ENCODE measurements around the gene LIMA1. TPM values are rescaled to one million over a fixed set of nuclear protein-coding genes. Genes with fewer than 3 reads are reported as not detected.
A peak's percentile ranks its signal among the peaks of the same experiment; 100 is the strongest.

LIMA1 gene
- total and polyA plus RNA-seq, 9 of the 15 experiments (the other 6 are each of a cell fraction or from before 2014, with no cell fraction given): 20.2 to 37.8 (median 27.3) TPM

GRCh38 chr12:50222275-50222783 lies 61.0 kb downstream of the LIMA1 start (continued):
- TF ChIP-seq ZBTB7A (IDR thresholded peaks at IDR 0.05; ENCODE audit: borderline replicate concordance, control insufficient read depth, low read depth, low read length) (no peak), IRF2 (CRISPR knock-in tag; IDR thresholded peaks at IDR 0.05) (no peak), CAMTA2 (CRISPR knock-in tag; conservative IDR thresholded peaks at IDR 0.05) (no peak), FUS (optimal IDR thresholded peaks at IDR 0.05; ENCODE audit: low read depth, low read length) (no peak), TCF15 (CRISPR knock-in tag; IDR thresholded peaks at IDR 0.05) (no peak), AFF4 (CRISPR knock-in tag; IDR thresholded peaks at IDR 0.05) (no peak), HNRNPH1 (optimal IDR thresholded peaks at IDR 0.05; ENCODE audit: low read depth, low read length) (no peak), ZFP91 (CRISPR knock-in tag; IDR thresholded peaks at IDR 0.05) (no peak), PPARD (CRISPR knock-in tag; IDR thresholded peaks at IDR 0.05) (no peak), FOXK2 (conservative IDR thresholded peaks at IDR 0.05 in 1 of 2, IDR thresholded peaks at IDR 0.05 in 1 of 2; ENCODE audit: low read depth in 2 of 2) (peak; percentile 33 to 43; a peak in 2 of 4 replicates), RUNX1 (IDR thresholded peaks at IDR 0.05; ENCODE audit: low read depth) (no peak), PRMT5 (CRISPR knock-in tag; IDR thresholded peaks at IDR 0.05) (no peak), PATZ1 (CRISPR knock-in tag; IDR thresholded peaks at IDR 0.05; ENCODE audit: borderline replicate concordance) (no peak), FOXM1 (IDR thresholded peaks at IDR 0.05; ENCODE audit: low read depth) (no peak), FOXM1 (CRISPR knock-in tag; IDR thresholded peaks at IDR 0.05; ENCODE audit: low read depth) (no peak), HNRNPLL (IDR thresholded peaks at IDR 0.05; ENCODE audit: low read depth, low read length, poor library complexity, severe bottlenecking) (no peak), PHTF2 (CRISPR knock-in tag; IDR thresholded peaks at IDR 0.05) (no peak), TEAD4 (IDR thresholded peaks at IDR 0.05; ENCODE audit: low read length) (no peak), TEAD4 (CRISPR knock-in tag; IDR thresholded peaks at IDR 0.05; ENCODE audit: borderline replicate concordance) (no peak)
